Measurements from ENCODE around the gene ADIPOR2.
"Not testable (repeated sequence)": the region's sequence is repeated elsewhere in the genome, so short reads cannot be mapped to it uniquely, and the experiment has no call there.

ADIPOR2 gene

GRCh38 chr12:1703771-1704722, 13.2 kb downstream of the ADIPOR2 start:
- no peak for DNase-seq (ENCODE audit: low read depth)

GRCh38 chr12:1705774-1706631, 15.1 kb downstream of the ADIPOR2 start:
- peak; percentile 47 for DNase-seq (ENCODE audit: low read depth)

GRCh38 chr12:1706632-1706980, 15.7 kb downstream of the ADIPOR2 start:
- peak; percentile 21 for DNase-seq (ENCODE audit: low read depth)

- no peak for DNase-seq (ENCODE audit: low read depth)
These were observed 16.2 kb downstream of the ADIPOR2 start for GRCh38 chr12:1707051-1707450.

GRCh38 chr12:1709968-1710367, 19.1 kb downstream of the ADIPOR2 start:
- not testable (repeated sequence) for DNase-seq (ENCODE audit: low read depth)

- not testable (repeated sequence) for DNase-seq (ENCODE audit: low read depth)
These were observed 20.0 kb downstream of the ADIPOR2 start for GRCh38 chr12:1710870-1711269.

GRCh38 chr12:1711536-1712211, 20.8 kb downstream of the ADIPOR2 start:
- not testable (repeated sequence) for DNase-seq (ENCODE audit: low read depth)

- not testable (repeated sequence) for DNase-seq (ENCODE audit: low read depth)
These were observed 21.4 kb downstream of the ADIPOR2 start for GRCh38 chr12:1712305-1712704.

- DNase-seq (ENCODE audit: low read depth) = not testable (repeated sequence)
These were observed 22.0 kb downstream of the ADIPOR2 start for GRCh38 chr12:1712852-1713251.

- not testable (repeated sequence) for DNase-seq (ENCODE audit: low read depth)
These were observed 23.0 kb downstream of the ADIPOR2 start for GRCh38 chr12:1713783-1714348.

- DNase-seq (ENCODE audit: low read depth) = not testable (repeated sequence)
These were observed 24.6 kb downstream of the ADIPOR2 start for GRCh38 chr12:1715459-1715858.

- DNase-seq (ENCODE audit: low read depth) = no peak
These were observed 25.5 kb downstream of the ADIPOR2 start for GRCh38 chr12:1716215-1716862.

GRCh38 chr12:1716911-1717310, 26.0 kb downstream of the ADIPOR2 start:
- peak; percentile 33 for DNase-seq (ENCODE audit: low read depth)

- DNase-seq (ENCODE audit: low read depth) = no peak
These were observed 28.3 kb downstream of the ADIPOR2 start for GRCh38 chr12:1719139-1719538.

- no peak for DNase-seq (ENCODE audit: low read depth)
These were observed 29.6 kb downstream of the ADIPOR2 start for GRCh38 chr12:1720494-1720893.

- no peak for DNase-seq (ENCODE audit: low read depth)
These were observed 32.9 kb downstream of the ADIPOR2 start for GRCh38 chr12:1723721-1724120.

GRCh38 chr12:1724250-1724649, 33.4 kb downstream of the ADIPOR2 start:
- DNase-seq (ENCODE audit: low read depth) = no peak

- DNase-seq (ENCODE audit: low read depth) = no peak
These were observed 35.9 kb downstream of the ADIPOR2 start for GRCh38 chr12:1726753-1727152.

GRCh38 chr12:1728824-1729223, 38.0 kb downstream of the ADIPOR2 start:
- DNase-seq (ENCODE audit: low read depth) = no peak

- no peak for DNase-seq (ENCODE audit: low read depth)
These were observed 40.3 kb downstream of the ADIPOR2 start for GRCh38 chr12:1731019-1731687.

GRCh38 chr12:1731688-1732078, 40.8 kb downstream of the ADIPOR2 start:
- DNase-seq (ENCODE audit: low read depth) = not testable (repeated sequence)
